SK-N-DZ (cell line): ENCODE measurements around the gene RUNX1.

ENCODE experiments used
- DNase-seq: peaks from one replicate; pipeline ENCODE4 v3.0.0-alpha.2; 2015; ENCODE audit warnings: low spot score

Gene RUNX1

DNA sequence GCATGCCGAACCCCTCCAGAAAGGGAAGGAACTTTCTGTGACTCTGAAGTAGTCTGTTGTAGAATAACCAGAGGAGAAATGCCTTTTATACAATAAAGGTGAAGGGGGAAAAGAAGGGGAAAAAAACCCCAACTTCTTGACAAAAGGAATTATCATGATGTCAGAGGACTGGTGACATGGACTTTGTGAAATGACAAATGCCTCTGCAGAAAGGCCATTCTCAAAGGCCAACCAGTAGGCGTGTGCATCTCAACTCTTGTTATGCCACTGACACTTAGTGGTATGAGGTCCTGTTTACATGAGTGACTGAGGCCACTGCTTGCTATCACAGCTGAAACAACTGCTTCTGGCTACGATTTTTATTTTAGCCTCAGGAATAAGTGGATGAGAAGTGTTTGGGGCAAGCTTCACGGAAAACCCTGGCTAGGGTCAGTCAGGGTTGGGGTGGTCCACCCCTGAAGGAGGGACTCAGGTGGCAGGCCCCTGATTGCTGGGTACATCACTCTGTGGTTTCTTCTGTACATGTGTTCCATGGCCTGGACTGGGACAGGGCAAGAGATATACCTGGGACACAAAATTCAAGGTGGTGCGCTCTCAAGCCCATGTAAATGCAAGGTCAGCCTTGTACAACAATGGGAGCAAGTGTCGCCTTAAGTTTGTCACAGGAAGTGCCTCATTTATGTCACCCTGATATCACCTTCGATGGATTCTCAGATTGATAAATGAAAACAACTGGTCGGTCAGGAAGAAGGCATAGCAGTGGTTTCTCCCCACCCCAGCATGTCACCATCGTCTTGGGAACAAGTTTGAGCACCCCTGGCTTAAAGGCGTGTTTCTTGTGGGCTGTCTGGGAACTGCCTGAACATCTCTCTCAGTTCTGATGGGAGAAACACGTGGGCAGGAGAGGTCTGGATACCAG is 12.4 kb downstream of the RUNX1 start:
- DNase-seq = no peak

DNA sequence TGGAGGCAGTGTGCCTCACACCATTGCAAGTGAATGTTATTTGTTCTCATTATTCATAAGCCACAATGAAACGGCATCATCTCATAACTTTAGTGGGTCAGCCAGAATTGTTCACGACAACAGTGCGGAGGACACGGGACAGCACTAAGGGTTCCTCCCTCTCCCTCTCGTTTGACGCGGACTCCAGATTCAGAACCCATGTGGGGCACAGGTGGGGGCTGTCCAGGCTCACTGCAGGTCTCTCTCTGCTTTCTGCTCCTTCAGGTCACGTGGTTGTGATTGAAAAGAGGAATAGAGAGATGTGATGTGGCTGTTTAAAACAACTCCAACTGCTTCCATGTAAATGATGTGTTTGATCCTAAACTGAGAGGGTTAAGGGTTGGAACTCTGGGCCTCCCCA is 13.5 kb downstream of the RUNX1 start:
- DNase-seq = no peak

DNA sequence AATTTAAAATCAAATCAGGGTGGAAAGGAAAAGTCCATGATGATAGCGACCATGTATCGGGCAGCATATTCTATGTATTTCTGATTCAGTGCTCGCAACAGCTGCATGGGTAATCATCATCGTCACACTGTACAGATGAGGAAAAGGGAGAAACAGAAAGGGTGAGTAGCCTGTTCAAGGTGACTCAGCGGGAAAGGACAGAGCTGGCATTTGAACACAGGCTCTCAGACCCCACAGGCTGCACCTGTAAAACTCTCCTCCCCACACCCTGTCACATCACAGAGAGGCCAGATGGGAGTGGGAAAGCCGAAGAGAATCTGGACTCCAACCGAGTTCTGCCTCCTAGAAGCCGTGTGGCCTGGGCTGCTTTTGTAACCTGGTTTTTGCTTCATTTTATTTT is 14.0 kb downstream of the RUNX1 start:
- DNase-seq = no peak

DNA sequence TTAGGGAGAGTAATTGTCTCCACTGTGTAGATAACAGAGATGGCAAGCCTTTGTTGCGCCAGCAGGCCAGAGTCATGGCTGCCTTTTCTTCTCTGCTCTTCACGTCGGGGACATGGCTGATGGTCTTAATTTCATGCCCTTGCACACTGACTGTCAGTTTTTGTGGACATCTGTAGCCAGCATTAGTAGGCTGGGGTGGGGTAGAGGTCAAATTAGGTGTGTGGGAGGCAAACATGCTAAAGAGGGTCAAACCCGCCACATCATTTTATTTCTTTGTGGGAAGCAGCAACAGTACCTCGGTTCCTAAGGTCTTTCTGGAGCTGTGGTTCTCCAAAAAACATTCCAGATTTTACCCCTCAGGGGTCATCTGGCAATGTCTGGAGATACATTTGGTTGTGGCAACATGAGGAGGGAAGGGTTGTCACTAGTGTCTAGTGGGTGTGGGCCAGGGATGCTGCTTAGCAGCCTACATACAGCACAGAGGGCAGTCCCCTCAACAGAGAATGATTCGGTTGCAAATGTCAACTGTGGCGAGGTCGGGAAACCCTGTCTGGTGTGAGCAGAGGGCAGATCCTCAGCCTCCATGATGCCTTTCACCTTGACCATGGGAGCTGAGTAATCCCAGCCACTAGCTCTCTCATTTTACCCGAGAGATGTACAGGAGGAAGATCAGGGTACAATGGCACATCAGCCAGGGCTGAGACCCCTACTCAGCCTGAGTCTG is 14.7 kb downstream of the RUNX1 start:
- no peak for DNase-seq

DNA sequence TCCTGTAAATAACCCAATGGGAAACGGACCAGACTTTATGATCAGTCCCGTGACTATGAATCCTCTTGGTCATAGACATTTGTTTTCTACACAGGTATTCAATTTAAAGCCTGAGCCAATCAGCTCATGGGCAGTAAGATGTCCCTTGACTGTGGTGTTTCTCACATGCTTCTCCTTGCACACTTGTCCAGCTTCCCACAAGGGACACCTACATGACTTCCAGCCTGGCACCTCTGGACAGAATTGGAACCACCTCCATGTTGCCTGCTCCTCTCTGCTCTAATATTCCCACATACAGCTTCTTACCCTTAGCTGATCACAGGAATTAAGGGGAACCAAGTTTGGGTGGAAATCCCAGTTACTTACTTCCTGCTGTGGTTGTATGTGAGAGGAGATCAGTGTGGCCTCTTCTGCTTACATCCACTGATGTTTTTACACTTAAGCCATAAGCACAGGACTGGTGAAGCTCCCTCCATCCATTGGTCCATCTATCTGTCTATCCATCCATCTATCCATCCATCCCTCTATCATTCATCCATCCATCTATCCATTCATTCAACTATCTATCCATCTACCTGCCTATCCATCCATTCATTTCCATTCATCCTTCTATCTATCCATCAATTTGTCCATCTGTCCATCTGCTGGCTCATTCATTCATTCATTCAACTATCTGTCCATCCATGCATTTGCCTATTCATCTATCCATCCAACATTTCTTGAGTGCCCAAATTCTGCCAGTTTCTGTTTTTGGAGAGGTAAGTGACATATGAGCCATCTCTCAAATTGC is 16.4 kb downstream of the RUNX1 start:
- DNase-seq = no peak

DNA sequence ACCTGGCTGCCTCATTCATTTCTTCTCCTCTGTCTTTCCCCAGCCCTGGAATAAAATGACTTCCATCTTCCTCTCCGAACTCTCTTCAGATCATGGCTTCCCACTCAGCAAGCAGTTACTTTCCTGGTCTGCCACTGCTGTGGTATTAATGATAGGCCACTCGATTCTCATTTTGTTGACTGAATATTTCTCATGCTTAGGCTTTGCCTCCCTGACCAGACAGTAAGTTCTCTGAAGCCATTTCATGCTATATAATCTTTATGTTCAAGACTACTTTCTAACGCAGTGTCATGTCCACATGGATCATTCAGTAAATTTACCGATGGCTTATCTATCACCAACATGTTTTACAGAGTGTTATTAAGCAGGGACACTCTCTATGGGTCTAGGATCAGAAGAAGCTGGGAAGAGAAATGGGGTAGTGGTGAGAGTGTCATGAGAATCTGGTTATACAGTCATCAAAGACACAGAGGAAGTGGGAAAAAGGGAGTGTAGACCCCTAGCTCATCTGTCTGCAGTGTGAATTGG is 20.6 kb downstream of the RUNX1 start:
- DNase-seq = no peak

DNA sequence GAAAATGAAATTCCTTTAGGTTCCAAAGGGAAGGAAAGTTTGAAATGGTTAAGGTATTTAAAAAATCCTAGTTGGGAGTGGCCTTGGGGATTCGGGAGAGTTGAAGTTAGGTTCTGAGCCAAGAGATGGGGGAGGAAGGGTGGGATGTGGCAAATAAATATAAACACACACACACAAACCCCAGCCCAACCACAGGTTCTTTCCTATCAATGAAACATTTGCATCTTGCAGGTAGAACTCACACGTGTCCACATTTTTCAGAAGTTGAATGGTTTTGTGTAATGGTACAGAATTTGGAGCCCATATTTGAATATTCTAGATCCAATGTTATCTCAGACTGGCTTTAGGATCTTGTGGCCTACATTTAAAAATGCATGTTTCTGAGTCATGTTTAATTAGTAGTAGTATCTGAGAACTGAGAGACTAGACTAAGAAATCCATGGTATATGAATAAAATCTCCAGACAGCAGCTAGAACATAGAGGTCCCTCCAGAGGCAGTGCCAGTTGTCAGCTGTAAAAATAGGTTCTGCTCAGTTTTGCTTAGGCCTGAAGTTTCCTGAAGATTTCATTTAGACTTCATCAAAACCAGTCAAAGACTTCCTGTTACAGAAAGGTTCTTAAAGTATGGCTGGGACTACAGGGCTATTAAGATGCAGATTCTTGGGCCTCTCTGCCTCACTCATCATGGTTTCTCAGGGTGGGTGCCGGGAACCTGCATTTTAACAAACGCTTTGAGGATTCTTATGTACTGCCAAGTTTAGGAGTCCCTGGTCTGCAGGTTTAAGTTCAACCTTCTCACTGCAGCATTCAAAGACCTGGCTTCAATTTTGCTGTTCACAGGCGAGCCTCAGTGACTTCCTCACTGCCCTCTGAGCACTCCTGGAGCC is 21.3 kb downstream of the RUNX1 start:
- DNase-seq = no peak

DNA sequence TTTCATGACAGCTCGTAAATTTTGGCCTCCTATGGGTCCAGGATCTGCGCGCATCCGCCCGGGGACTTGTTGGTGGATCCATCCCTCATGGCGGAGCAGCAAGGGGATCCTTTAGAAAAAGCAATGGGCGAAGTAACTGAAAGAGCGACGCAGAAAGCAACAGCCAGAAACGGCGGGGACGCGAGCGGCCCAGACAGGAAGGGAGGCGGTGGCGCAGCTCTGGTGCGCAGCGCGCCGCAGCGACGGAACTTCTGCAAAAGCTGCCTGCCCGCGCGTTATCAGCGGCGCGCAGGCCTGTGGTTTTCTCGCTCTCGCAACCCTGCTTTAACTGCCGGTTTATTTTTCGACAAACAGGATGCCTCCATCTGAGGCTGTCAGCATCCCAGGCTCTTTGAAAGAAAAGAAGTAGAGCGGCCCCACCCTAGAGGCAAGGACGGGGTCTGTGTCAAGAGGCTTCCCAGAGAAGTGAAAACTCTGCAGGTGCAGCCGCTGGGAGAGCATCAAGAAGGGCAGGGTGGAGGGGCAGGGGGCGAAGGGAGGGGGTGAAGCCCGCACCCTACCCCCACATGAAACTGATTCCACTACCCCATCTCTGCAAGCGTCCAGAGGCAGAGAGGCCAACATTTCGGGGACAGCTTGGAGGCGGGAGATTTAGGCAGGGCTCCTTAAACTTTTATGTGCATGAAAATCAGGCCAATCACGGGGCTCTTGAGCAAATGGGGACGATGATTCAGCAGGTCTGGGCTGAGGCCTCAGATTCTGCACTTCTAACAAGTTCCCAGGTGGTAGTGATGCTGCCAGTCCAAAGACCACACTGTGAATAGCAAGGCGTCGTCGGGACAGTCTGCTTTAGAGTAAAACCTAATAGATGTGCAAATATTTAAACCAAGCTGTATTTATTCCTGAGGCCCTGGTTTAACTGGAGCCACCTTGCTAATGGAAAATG is 22.2 kb downstream of the RUNX1 start:
- no peak for DNase-seq

DNA sequence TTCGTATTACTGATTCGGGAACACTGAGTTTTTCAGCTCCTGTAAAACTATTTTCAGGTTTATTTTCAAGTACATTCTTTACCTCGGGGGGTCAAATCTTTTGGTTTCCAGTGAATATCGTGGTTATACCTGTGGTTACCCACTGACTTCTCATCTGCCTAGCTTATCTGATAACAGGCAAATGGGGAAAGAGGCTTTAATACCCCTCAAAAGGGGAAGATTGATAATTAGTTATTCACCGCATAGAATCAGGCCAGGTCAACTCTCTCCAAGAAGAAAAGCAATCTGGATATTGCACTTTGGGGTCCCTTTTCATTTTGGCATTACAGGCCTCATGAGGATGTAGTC is 23.0 kb downstream of the RUNX1 start:
- DNase-seq = no peak

DNA sequence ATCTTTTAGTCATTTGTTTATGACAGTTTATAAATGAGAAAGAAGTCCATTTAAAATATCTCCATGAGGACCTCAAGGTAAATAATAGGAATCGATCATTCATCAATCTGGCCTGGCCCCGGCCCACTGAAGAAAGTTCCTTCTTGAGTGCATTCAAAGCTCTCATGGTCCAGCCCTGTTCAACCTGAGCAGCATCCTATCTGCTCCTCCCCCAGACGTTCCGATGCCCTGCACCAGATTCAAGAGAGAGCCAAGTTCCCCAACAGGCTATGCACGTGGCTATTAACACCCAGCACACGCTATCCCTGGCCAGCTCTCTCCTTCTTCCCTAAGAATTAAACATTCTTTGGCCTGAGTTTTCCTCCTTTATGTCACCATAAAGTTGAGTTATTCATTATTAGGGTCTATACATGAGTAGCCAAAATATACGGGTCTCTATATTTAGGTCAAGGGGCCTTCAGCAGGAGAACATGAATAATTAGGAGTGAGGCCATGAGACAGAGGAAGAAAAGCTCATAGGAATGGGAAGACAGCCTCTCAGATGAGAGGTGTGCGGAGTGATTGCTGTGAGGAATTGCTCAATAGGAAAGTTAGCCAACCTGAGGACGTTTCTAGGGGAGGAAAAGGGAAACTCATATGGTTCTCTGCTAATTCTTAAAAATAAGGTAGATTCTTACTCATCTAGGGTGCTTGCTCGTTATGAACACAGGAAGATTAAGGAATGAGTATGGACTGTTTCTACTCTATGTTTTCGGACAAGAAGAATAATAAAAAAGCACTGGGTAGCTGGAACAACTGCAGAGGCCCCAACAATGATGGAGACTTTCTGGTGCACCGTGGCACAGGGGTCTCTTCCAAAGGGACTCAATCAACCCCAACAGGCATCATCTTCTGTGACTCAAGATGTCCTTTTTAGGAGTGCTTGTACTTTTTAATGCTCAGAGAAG is 23.6 kb downstream of the RUNX1 start:
- DNase-seq = no peak

DNA sequence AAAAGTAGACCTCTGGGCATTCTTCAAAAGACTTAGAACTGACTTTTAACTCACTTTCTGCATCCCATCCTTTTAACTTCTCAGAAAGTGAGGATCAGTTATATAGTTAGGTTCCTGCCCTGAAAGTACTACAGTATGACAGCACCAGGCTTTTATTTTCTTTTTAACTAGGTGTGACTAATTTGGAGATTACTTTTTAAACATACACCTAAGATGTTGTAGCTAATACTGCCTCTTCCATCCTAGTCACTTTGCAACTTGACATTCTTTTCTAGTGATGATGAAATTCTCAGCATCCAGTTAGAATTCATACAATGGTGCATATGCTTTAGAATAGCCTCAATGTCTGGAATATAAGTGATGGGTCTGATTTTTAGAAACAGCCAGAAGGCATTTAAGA is 24.6 kb downstream of the RUNX1 start:
- DNase-seq = no peak

DNA sequence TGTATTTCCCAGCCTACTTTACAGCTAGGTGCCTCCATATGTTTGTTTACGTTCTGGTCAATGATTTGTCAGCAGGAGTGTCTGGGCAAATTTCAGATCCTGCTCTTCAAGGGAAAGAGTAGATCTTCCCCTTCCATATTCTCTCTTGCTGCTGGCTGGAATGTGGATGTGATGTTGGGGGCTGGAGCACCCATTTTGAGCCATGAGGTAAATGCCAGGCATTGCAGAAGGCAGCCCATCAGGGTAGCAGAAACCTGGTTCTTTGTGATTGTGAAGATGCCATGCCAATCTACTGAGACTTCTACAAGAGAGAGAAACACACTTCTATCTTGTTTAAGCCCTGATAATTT is 25.1 kb downstream of the RUNX1 start:
- DNase-seq = no peak

DNA sequence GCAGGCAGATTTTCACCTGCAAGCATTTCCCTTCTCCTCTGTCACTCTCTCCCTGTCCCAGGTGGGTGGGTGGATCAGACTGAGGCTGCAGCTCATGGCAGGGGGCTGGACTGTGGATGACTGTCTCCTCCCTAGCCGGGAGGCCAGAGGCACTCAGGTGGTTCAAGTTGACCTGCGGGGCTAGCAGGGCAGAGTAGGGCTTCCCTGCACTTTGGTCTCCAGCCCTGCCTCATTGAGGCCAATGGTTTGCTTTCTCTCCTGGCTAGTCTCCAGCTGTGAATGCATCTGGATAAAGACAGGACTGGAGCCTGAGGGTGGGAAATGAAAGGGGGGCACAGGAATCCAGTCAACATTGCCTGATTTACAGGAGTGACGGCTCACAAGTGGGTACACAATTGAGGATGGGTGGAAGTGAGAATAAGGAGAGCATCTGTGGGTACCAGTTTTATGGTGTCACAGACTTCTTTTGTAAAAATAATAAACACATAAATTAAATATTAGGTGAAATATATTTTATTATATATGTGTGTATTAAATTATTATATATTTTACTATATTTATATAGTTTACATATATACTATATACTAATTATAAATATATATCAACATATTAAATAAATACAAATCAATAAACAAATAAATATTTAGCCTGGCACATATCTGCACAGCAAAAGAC is 25.6 kb downstream of the RUNX1 start:
- DNase-seq = no peak

DNA sequence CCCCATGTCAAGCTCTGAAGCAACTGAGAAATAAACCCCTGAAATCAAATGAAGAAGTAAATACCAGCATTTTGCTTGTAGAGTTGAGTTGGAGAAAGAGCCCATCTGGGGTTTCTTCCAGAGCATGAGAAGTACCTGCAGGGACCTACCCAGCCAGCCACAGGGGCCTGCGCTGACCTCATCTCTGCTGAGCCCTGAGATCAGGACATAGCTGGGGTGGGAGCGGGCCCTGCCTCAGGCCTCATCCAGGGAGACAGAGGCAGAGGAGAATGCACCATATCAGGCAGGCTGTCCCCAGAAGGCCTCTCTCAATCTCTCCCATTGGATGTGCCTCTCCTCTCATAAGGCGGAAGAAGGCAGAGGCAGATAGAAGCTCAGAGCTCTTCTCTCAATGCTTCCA is 27.6 kb downstream of the RUNX1 start:
- no peak for DNase-seq

DNA sequence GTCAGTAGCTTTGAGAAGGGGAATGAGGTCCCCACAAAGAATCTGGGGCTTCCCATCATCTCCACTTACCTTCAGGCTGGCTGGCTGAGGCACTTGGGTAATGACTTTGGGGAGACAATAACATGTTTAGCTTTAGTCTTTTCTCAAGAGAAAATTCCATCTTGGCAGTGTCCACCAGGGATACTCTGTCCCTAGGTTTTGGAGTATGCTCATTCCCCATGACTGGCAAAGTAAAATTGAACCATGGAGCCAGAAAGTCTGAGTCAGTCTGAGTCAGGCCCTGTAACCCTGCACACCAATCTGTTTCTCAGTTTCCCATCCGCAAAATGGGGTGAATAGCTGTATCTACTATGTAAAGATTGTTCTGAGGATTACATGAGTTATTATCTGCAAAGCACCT is 28.2 kb downstream of the RUNX1 start:
- DNase-seq = no peak

DNA sequence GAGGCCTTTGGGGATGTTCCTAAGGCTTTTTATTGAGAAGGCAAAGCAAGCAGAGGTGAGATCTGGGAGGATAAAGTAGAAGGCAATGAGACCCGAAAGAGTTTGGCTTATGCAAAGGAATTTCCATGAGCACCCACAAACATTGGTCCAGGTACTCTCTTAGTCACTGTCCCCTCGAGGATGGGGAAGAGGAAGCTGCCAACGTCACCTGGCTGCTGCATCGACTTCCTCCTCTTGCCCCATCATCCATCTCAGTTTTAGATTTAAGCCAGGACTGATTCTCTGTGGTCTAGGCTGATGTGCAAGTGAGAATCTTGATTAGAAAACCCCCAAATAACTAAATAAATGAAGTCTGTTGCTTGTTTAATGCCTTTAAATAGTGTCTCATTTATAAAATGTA is 28.7 kb downstream of the RUNX1 start:
- DNase-seq = no peak

DNA sequence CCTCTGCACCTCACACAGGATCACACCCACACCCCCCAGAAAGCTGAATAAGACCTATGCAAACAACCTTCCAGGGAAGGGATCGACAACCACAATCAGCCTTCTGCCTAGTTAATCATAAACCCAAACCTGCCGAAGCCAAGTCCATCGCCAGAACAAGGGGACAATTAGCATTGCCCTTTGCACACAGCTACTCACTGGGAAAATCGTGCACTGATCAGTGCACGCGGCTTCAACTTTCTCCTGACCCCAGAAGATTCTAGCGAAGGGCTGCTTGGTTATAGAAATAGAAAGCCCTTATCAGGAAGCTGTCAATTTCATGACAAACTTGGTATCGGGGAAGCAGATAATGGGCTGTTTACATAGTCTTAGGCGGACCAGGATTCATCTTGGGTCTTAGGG is 29.5 kb downstream of the RUNX1 start:
- DNase-seq = no peak

DNA sequence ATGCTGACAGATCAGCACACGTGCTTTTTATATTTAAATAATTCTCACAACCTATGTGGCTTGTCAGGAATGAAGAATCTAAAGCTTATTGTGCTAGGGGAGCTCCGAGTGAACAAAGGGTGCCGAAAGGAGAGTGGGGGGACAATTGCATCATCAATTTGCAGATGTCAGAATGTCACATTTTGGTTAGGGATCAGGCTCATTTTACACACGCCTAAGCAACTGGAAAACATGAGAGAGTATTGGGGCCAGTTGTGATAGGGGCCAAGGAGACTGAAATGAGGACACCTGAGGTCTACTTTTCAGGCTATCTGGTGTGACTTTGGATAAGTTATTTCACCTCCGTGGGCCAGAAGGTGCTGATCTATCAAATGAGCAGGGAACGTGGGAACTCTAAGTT is 31.8 kb downstream of the RUNX1 start:
- no peak for DNase-seq
